Glutamatergic neuron (in vitro differentiated cells): ENCODE data around the gene NUDT3. TPM values are rescaled to one million over a fixed set of nuclear protein-coding genes. Genes with fewer than 3 reads are reported as not detected.
"Not testable (repeated sequence)": the region's sequence is repeated elsewhere in the genome, so short reads cannot be mapped to it uniquely, and the experiment has no call there.

Source experiments
- DNase-seq: peaks from one replicate; pipeline ENCODE4 v3.0.0; 2022
- H3K27ac Mint-ChIP-seq: one replicate; pipeline ENCODE4 v1.8.0; 2020; ENCODE audit warnings: mild to moderate bottlenecking, mixed read lengths, inconsistent platforms; ENCODE audit not compliant: unreplicated experiment
- H3K27me3 Mint-ChIP-seq: one replicate; pipeline ENCODE4 v1.8.0; 2020; ENCODE audit warnings: mild to moderate bottlenecking, moderate library complexity, mixed read lengths, inconsistent platforms; ENCODE audit not compliant: unreplicated experiment
- H3K36me3 Mint-ChIP-seq: one replicate; pipeline ENCODE4 v1.8.0; 2020; ENCODE audit warnings: mild to moderate bottlenecking, mixed read lengths, inconsistent platforms; ENCODE audit not compliant: unreplicated experiment
- H3K4me1 Mint-ChIP-seq: one replicate; pipeline ENCODE4 v1.8.0; 2020; ENCODE audit warnings: mild to moderate bottlenecking, low read depth, mixed read lengths, inconsistent platforms; ENCODE audit not compliant: unreplicated experiment
- H3K4me3 Mint-ChIP-seq: one replicate; pipeline ENCODE4 v1.8.0; 2020; ENCODE audit warnings: mild to moderate bottlenecking, mixed read lengths, inconsistent platforms; ENCODE audit not compliant: unreplicated experiment
- H3K9me3 Mint-ChIP-seq: one replicate; pipeline ENCODE4 v1.8.0; 2020; ENCODE audit warnings: mild to moderate bottlenecking, moderate library complexity, mixed read lengths, inconsistent platforms; ENCODE audit not compliant: unreplicated experiment
- CTCF ChIP-seq: fragments of 200-600 bp; sonication (generic); IDR thresholded peaks from one replicate; pipeline ENCODE4 v1.5.0; 2021; ENCODE audit not compliant: partially characterized antibody, unreplicated experiment
- total RNA-seq: library from RNA; stranded (reverse); fragmentation: NEBNext Ultra II Directional; extraction: Animal tissue kit (Norgen Biotek cat#: 25700); gene quantifications from one replicate; pipeline ENCODE4 v1.2.1, GENCODE V29; 2021; ENCODE audit not compliant: unreplicated experiment

The NUDT3 gene
- total RNA-seq, 1 donor from 2014 or later, result 76.1 TPM

GRCh38 chr6:34357937-34358336 is 34.5 kb downstream of the NUDT3 start:
- DNase-seq, result no peak
- no peak overlapping the region for H3K27ac Mint-ChIP-seq
- no peaks in the 10 kb centered on the region for H3K36me3 Mint-ChIP-seq
- H3K27me3 Mint-ChIP-seq, result peaks cover 2% of the 10 kb centered on the region
- peaks cover 32% of the 10 kb centered on the region for H3K4me1 Mint-ChIP-seq
- peaks cover 4% of the 10 kb centered on the region for H3K9me3 Mint-ChIP-seq
- TF ChIP-seq CTCF, result no peak
- H3K4me3 Mint-ChIP-seq, result no peak overlapping the region

GRCh38 chr6:34355889-34356288 is 36.6 kb downstream of the NUDT3 start:
- H3K4me1 Mint-ChIP-seq, result peaks cover 28% of the 10 kb centered on the region
- no peak for TF ChIP-seq CTCF
- H3K4me3 Mint-ChIP-seq, result no peak overlapping the region
- H3K27ac Mint-ChIP-seq, result no peak overlapping the region
- H3K36me3 Mint-ChIP-seq, result no peaks in the 10 kb centered on the region
- peaks cover 4% of the 10 kb centered on the region for H3K9me3 Mint-ChIP-seq
- no peak for DNase-seq
- peaks cover 2% of the 10 kb centered on the region for H3K27me3 Mint-ChIP-seq

DNA sequence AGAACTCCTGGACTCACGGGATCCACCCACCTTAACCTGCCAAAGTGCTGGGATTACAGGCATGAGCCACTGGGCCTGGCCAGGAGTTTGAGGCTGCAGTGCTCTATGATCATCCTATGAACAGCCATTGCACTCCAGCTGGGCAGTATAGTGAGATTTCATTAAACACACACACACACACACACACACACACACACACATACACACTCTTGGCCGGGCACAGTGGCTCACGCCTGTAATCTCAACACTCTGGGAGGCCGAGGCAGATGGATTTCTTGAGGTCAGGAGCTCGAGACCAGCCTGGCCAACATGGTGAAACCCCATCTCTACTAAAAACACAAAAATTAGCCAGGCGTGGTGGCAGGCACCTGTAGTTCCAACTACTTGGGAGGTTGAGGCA is 38.2 kb downstream of the NUDT3 start:
- H3K4me1 Mint-ChIP-seq, result peaks cover 28% of the 10 kb centered on the region
- H3K27me3 Mint-ChIP-seq, H3K9me3 Mint-ChIP-seq: not testable (repeated sequence)

GRCh38 chr6:34353530-34353929 is 38.9 kb downstream of the NUDT3 start:
- H3K36me3 Mint-ChIP-seq, H3K9me3 Mint-ChIP-seq, H3K4me3 Mint-ChIP-seq, H3K27ac Mint-ChIP-seq, DNase-seq, H3K27me3 Mint-ChIP-seq: not testable (repeated sequence)
- H3K4me1 Mint-ChIP-seq, result peaks cover 28% of the 10 kb centered on the region

More for the DNA sequence above, 38.2 kb downstream of the NUDT3 start:
- not testable (repeated sequence) for DNase-seq, H3K27ac Mint-ChIP-seq, H3K4me3 Mint-ChIP-seq, H3K36me3 Mint-ChIP-seq

GRCh38 chr6:34352305-34352937 is 40.0 kb downstream of the NUDT3 start:
- peaks cover 23% of the 10 kb centered on the region for H3K4me1 Mint-ChIP-seq
- H3K9me3 Mint-ChIP-seq, result peaks cover 7% of the 10 kb centered on the region
- H3K27me3 Mint-ChIP-seq, result peaks cover 2% of the 10 kb centered on the region

More at GRCh38 chr6:34352305-34352937, 40.0 kb downstream of the NUDT3 start:
- H3K4me3 Mint-ChIP-seq, result no peak overlapping the region
- no peaks in the 10 kb centered on the region for H3K36me3 Mint-ChIP-seq
- TF ChIP-seq CTCF, result no peak
- DNase-seq, result no peak
- H3K27ac Mint-ChIP-seq, result peak overlapping the region; percentile 55
